H9 (cell line): Measurements from ENCODE around the gene GANAB. TPM values are rescaled to one million over a fixed set of nuclear protein-coding genes. Genes with fewer than 3 reads are reported as not detected.

ENCODE experiments used
- DNase-seq: peaks from one replicate; pipeline ENCODE4 v3.0.0-alpha.2; 2017
- H2AFZ ChIP-seq: one replicate; pipeline ENCODE4 v1.6.1; 2013; ENCODE audit warnings: mild to moderate bottlenecking, low read length, control low read depth, moderate library complexity
- H2AK5ac ChIP-seq: 2 replicates; pipeline ENCODE4 v1.6.1; 2013; ENCODE audit warnings: low read length, control low read depth, mixed read lengths; ENCODE audit not compliant: insufficient read length
- H2BK120ac ChIP-seq: one replicate; pipeline ENCODE4 v1.6.1; 2013; ENCODE audit warnings: low read depth, mild to moderate bottlenecking, low read length, control low read depth, inconsistent platforms; ENCODE audit not compliant: poor library complexity, severe bottlenecking
- H2BK12ac ChIP-seq: 2 replicates; pipeline ENCODE4 v1.6.1; 2013; ENCODE audit warnings: low read length, control low read depth, mixed read lengths, low read depth; ENCODE audit not compliant: insufficient read length
- H2BK15ac ChIP-seq: 2 replicates; pipeline ENCODE4 v1.6.1; 2013; ENCODE audit warnings: low read depth, low read length, control low read depth
- H2BK20ac ChIP-seq: one replicate; pipeline ENCODE4 v1.6.1; 2013; ENCODE audit warnings: low read depth, mild to moderate bottlenecking, low read length, control low read depth, inconsistent platforms; ENCODE audit not compliant: poor library complexity, severe bottlenecking
- H2BK5ac ChIP-seq: 2 replicates; pipeline ENCODE4 v1.6.1; 2013; ENCODE audit warnings: low read length, control low read depth, mixed read lengths; ENCODE audit not compliant: insufficient read length
- H3K14ac ChIP-seq: 2 replicates; pipeline ENCODE4 v1.6.1; 2013; ENCODE audit warnings: low read length, control low read depth; ENCODE audit not compliant: insufficient read depth
- H3K18ac ChIP-seq: 2 replicates; pipeline ENCODE4 v1.6.1; 2013; ENCODE audit warnings: low read depth, mild to moderate bottlenecking, mixed read lengths, low read length, control low read depth; ENCODE audit not compliant: insufficient read length
- H3K23ac ChIP-seq: 2 replicates; pipeline ENCODE4 v1.6.1; 2013; ENCODE audit warnings: low read length, control low read depth, mixed read lengths, low read depth; ENCODE audit not compliant: insufficient read length
- H3K23me2 ChIP-seq: 2 replicates; pipeline ENCODE4 v1.6.1; 2013; ENCODE audit warnings: low read depth, mild to moderate bottlenecking, mixed read lengths, low read length, control low read depth; ENCODE audit not compliant: insufficient read length, poor library complexity, severe bottlenecking
- H3K27ac ChIP-seq: 2 replicates; pipeline ENCODE4 v1.5.1; 2013; ENCODE audit warnings: low read length, control low read depth, mixed read lengths, low read depth; ENCODE audit not compliant: insufficient read length
- H3K27me3 ChIP-seq: 2 replicates; pipeline ENCODE4 v1.6.1; 2013; ENCODE audit warnings: low read length, control low read depth, inconsistent platforms; ENCODE audit not compliant: insufficient read depth
- H3K4ac ChIP-seq: 2 replicates; pipeline ENCODE4 v1.6.1; 2013; ENCODE audit warnings: low read depth, mild to moderate bottlenecking, control low read depth, inconsistent platforms, low read length, moderate library complexity
- H3K4me1 ChIP-seq: 2 replicates; pipeline ENCODE4 v1.6.1; 2013; ENCODE audit warnings: low read length, control low read depth, inconsistent platforms; ENCODE audit not compliant: insufficient read depth
- H3K4me2 ChIP-seq: 2 replicates; pipeline ENCODE4 v1.6.1; 2013; ENCODE audit warnings: low read length, control low read depth, mixed read lengths; ENCODE audit not compliant: insufficient read length, insufficient read depth
- H3K56ac ChIP-seq: 2 replicates; pipeline ENCODE4 v1.6.1; 2013; ENCODE audit warnings: low read depth, mild to moderate bottlenecking, mixed read lengths, low read length, control low read depth; ENCODE audit not compliant: insufficient read length
- H3K79me1 ChIP-seq: 2 replicates; pipeline ENCODE4 v1.6.1; 2013; ENCODE audit warnings: low read depth, mild to moderate bottlenecking, moderate library complexity, low read length, control low read depth, inconsistent platforms; ENCODE audit not compliant: insufficient read depth, poor library complexity, severe bottlenecking
- H3K79me2 ChIP-seq: 2 replicates; pipeline ENCODE4 v1.6.1; 2013; ENCODE audit warnings: low read length, control low read depth, inconsistent platforms; ENCODE audit not compliant: insufficient read depth
- H3K9ac ChIP-seq: 2 replicates; pipeline ENCODE4 v1.6.1; 2013; ENCODE audit warnings: low read length, control low read depth, mixed read lengths; ENCODE audit not compliant: insufficient read length; ENCODE audit errors: extremely low read depth
- H3K9me3 ChIP-seq: one replicate; pipeline ENCODE4 v1.6.1; 2013; ENCODE audit warnings: low read depth, low read length, inconsistent platforms; ENCODE audit not compliant: control insufficient read depth
- H3T11ph ChIP-seq: one replicate; pipeline ENCODE4 v1.6.1; 2013; ENCODE audit warnings: mild to moderate bottlenecking, low read length, control low read depth, inconsistent platforms
- H4K20me1 ChIP-seq: one replicate; pipeline ENCODE4 v1.6.1; 2013; ENCODE audit not compliant: control insufficient read depth, insufficient read length, insufficient read depth
- H4K5ac ChIP-seq: 2 replicates; pipeline ENCODE4 v1.6.1; 2013; ENCODE audit warnings: low read depth, mild to moderate bottlenecking, mixed read lengths, low read length, control low read depth; ENCODE audit not compliant: insufficient read length
- H4K8ac ChIP-seq: replicated peaks from 2 replicates; pipeline ENCODE4 v1.6.1; 2013; ENCODE audit warnings: low read length, control low read depth, mixed read lengths, low read depth; ENCODE audit not compliant: insufficient read length
- H4K91ac ChIP-seq: 2 replicates; pipeline ENCODE4 v1.6.1; 2013; ENCODE audit warnings: low read depth, mild to moderate bottlenecking, moderate library complexity, mixed read lengths, low read length, control low read depth; ENCODE audit not compliant: insufficient read length
- H3K27ac Mint-ChIP-seq, 3 experiments: 2 replicates in 2 of 3; 3 replicates in 1 of 3; pipeline ENCODE4 v1.8.0; 2020 to 2021; ENCODE audit warnings: mixed read lengths in 3 of 3, mild to moderate bottlenecking in 1 of 3, moderate library complexity in 1 of 3
- H3K27me3 Mint-ChIP-seq: 2 replicates; pipeline ENCODE4 v1.8.0; 2021; ENCODE audit warnings: low read depth, mild to moderate bottlenecking, moderate library complexity, mixed read lengths
- H3K36me3 Mint-ChIP-seq, 3 experiments: 2 replicates in 2 of 3; 3 replicates in 1 of 3; pipeline ENCODE4 v1.8.0; 2020 to 2021; ENCODE audit warnings: low read depth in 3 of 3, mixed read lengths in 3 of 3; ENCODE audit not compliant: insufficient read depth in 1 of 3
- H3K4me1 Mint-ChIP-seq, 2 experiments: 2 replicates each; pipeline ENCODE4 v1.8.0; 2020; ENCODE audit warnings: mixed read lengths in 2 of 2
- H3K4me3 Mint-ChIP-seq, 2 experiments: 2 replicates in 1 of 2; 3 replicates in 1 of 2; pipeline ENCODE4 v1.8.0; 2020 to 2021; ENCODE audit warnings: mild to moderate bottlenecking in 2 of 2, mixed read lengths in 2 of 2, moderate library complexity in 1 of 2
- H3K9me3 Mint-ChIP-seq, 2 experiments: 2 replicates in 1 of 2; 3 replicates in 1 of 2; pipeline ENCODE4 v1.8.0; 2020; ENCODE audit warnings: mild to moderate bottlenecking in 2 of 2, mixed read lengths in 2 of 2, moderate library complexity in 1 of 2
- CTCF ChIP-seq: fragments of 200-600 bp; sonication (generic); conservative IDR thresholded peaks from 3 replicates; pipeline ENCODE4 v1.8.0; 2021; ENCODE audit warnings: antibody characterized with exemption, mild to moderate bottlenecking
- WGBS: extraction: QIAGEN DNeasy Blood & Tissue Kit; methylation state at CpG from one replicate; pipeline ENCODE4 v1.1.7; 2013; ENCODE audit warnings: missing lambda C conversion rate, low lambda C conversion rate, mixed read lengths; ENCODE audit not compliant: insufficient read length; ENCODE audit errors: extremely low coverage; 5-methylcytosine and 5-hydroxymethylcytosine counted together
- total RNA-seq: library from RNA; stranded (reverse); gene quantifications from 2 replicates; pipeline ENCODE4 v1.2.1, GENCODE V29; 2021

The GANAB gene
- total RNA-seq, 1 experiment from 2014 or later = 387 TPM

GRCh38 chr11:62601372-62602140 is 44.9 kb downstream of the GANAB start, which contains the start of gene MTA2:
Gene MTA2, minus strand, starts transcription at chr11:62601865. Its CDS starts 415 bp downstream, at chr11:62601450.
- H2BK5ac ChIP-seq = no peak within 1 kb of the TSS
- WGBS = no CpG with 5 or more reads among the region's 83 CpGs
- peak within 1 kb of the TSS; percentile 69 for H3K18ac ChIP-seq
- no peak within 1 kb of the TSS for H4K5ac ChIP-seq
- H3K14ac ChIP-seq = peak within 1 kb of the TSS; percentile 96
- peaks cover 8% of the 10 kb centered on the region for H3K4me1 ChIP-seq
- no peak within 1 kb of the TSS for H2BK120ac ChIP-seq
- H4K8ac ChIP-seq = no peak within 1 kb of the TSS
- peaks cover 4% of the 10 kb centered on the region for H3K23me2 ChIP-seq
- H3K9me3 ChIP-seq = no peaks in the 10 kb centered on the region
- H3T11ph ChIP-seq = no peak within 1 kb of the TSS
- Mint-ChIP-seq H3K9me3 (no peaks in the 10 kb centered on the region), H3K27ac (peak within 1 kb of the TSS; percentile 84 to 96 (median 91); a peak in 6 of 7 replicates), H3K4me1 (peaks cover 44 to 61% of the 10 kb centered on the region in 2 experiments), H3K36me3 (peaks cover 45 to 55% (median 47%) of the 10 kb centered on the region in 3 experiments), H3K27me3 (peaks cover 34% of the 10 kb centered on the region), H3K4me3 (peak within 1 kb of the TSS; percentile 90 to 93)
- peaks cover 12% of the 10 kb centered on the region; the same call in 1 of the 2 replicates for H3K27me3 ChIP-seq
- H3K4ac ChIP-seq = peak within 1 kb of the TSS; percentile 59; the same call in 1 of the 2 replicates
- H2BK12ac ChIP-seq = no peak within 1 kb of the TSS
- peak within 1 kb of the TSS; percentile 71 for H3K4me2 ChIP-seq
- H3K79me1 ChIP-seq = no peaks in the 10 kb centered on the region
- H3K9ac ChIP-seq = peak within 1 kb of the TSS; percentile 84
- H2AK5ac ChIP-seq = no peak within 1 kb of the TSS
- no peak within 1 kb of the TSS for H3K27ac ChIP-seq
- H3K23ac ChIP-seq = no peak within 1 kb of the TSS
- H3K79me2 ChIP-seq = no peaks in the 10 kb centered on the region; the same call in 1 of the 2 replicates
- H3K56ac ChIP-seq = no peak within 1 kb of the TSS
- H4K91ac ChIP-seq = peak within 1 kb of the TSS; percentile 32
- peak; percentile 99 for DNase-seq
- no peak within 1 kb of the TSS for H2BK15ac ChIP-seq
- peaks cover 2% of the 10 kb centered on the region for H4K20me1 ChIP-seq
- TF ChIP-seq CTCF = no peak
- no peak within 1 kb of the TSS for H2AFZ ChIP-seq
- H2BK20ac ChIP-seq = no peak within 1 kb of the TSS
